ENCODE measurements around the gene GRHL3.

GRHL3 gene

GRCh38 chr1:24317956-24318614 lies 1.1 kb upstream of the GRHL3 start:
- Histone ChIP-seq H3K4me3 (ENCODE audit: low read length) (no peak overlapping the region), H3K36me3 (ENCODE audit: control insufficient read depth, insufficient read depth, low read length) (no peaks in the 10 kb centered on the region), H3K27me3 (ENCODE audit: control insufficient read depth, insufficient read depth, low read length) (peaks cover 14% of the 10 kb centered on the region; the same call in 1 of the 2 replicates), H3K4me1 (ENCODE audit: control insufficient read depth, insufficient read depth, low read length) (peaks cover 5% of the 10 kb centered on the region; the same call in 1 of the 2 replicates), H3K9me3 (ENCODE audit: control insufficient read depth, insufficient read depth, low read length) (no peaks in the 10 kb centered on the region), H3K27ac (ENCODE audit: low read length) (no peak overlapping the region)
- no CpG with 5 or more reads among the region's 2 CpGs for WGBS (ENCODE audit: insufficient coverage, insufficient read length)
- DNase-seq (ENCODE audit: low read depth, low spot score) = no peak

GRCh38 chr1:24318615-24319311 lies 394 bp upstream of the GRHL3 start:
- Histone ChIP-seq H3K4me3 (ENCODE audit: low read length) (no peak overlapping the region), H3K27ac (ENCODE audit: low read length) (no peak overlapping the region)

GRCh38 chr1:24319962-24320361 lies 805 bp downstream of the GRHL3 start:
- H3K4me3 ChIP-seq (ENCODE audit: low read length) = no peak overlapping the region
- no peak overlapping the region for H3K27ac ChIP-seq (ENCODE audit: low read length)
- no peak for DNase-seq (ENCODE audit: low read depth, low spot score)
- no peaks in the 10 kb centered on the region for H3K36me3 ChIP-seq (ENCODE audit: control insufficient read depth, insufficient read depth, low read length)
- peaks cover 15% of the 10 kb centered on the region; the same call in 1 of the 2 replicates for H3K27me3 ChIP-seq (ENCODE audit: control insufficient read depth, insufficient read depth, low read length)
- H3K9me3 ChIP-seq (ENCODE audit: control insufficient read depth, insufficient read depth, low read length) = no peaks in the 10 kb centered on the region
- WGBS (ENCODE audit: insufficient coverage, insufficient read length) = no CpG with 5 or more reads among the region's 1 CpG
- peaks cover 5% of the 10 kb centered on the region; the same call in 1 of the 2 replicates for H3K4me1 ChIP-seq (ENCODE audit: control insufficient read depth, insufficient read depth, low read length)

More at GRCh38 chr1:24318615-24319311, 394 bp upstream of the GRHL3 start:
- H3K4me1 ChIP-seq (ENCODE audit: control insufficient read depth, insufficient read depth, low read length) = peaks cover 5% of the 10 kb centered on the region; the same call in 1 of the 2 replicates
- no peak for DNase-seq (ENCODE audit: low read depth, low spot score)
- H3K9me3 ChIP-seq (ENCODE audit: control insufficient read depth, insufficient read depth, low read length) = no peaks in the 10 kb centered on the region
- no peaks in the 10 kb centered on the region for H3K36me3 ChIP-seq (ENCODE audit: control insufficient read depth, insufficient read depth, low read length)
- peaks cover 15% of the 10 kb centered on the region; the same call in 1 of the 2 replicates for H3K27me3 ChIP-seq (ENCODE audit: control insufficient read depth, insufficient read depth, low read length)
- WGBS (ENCODE audit: insufficient coverage, insufficient read length) = no CpG with 5 or more reads among the region's 5 CpGs

- Histone ChIP-seq H3K9me3 (ENCODE audit: control insufficient read depth, insufficient read depth, low read length) (no peaks in the 10 kb centered on the region), H3K27me3 (ENCODE audit: control insufficient read depth, insufficient read depth, low read length) (peaks cover 15% of the 10 kb centered on the region; the same call in 1 of the 2 replicates), H3K4me1 (ENCODE audit: control insufficient read depth, insufficient read depth, low read length) (peaks cover 5% of the 10 kb centered on the region; the same call in 1 of the 2 replicates), H3K27ac (ENCODE audit: low read length) (no peak overlapping the region), H3K4me3 (ENCODE audit: low read length) (no peak overlapping the region), H3K36me3 (ENCODE audit: control insufficient read depth, insufficient read depth, low read length) (no peaks in the 10 kb centered on the region)
- DNase-seq (ENCODE audit: low read depth, low spot score) = no peak
- no CpG with 5 or more reads among the region's 8 CpGs for WGBS (ENCODE audit: insufficient coverage, insufficient read length)
Observed at GRCh38 chr1:24321126-24321525, 2.0 kb downstream of the GRHL3 start.

- peak overlapping the region; percentile 55 for H3K4me3 ChIP-seq (ENCODE audit: low read length)
- DNase-seq (ENCODE audit: low read depth, low spot score) = no peak
- peaks cover 15% of the 10 kb centered on the region; the same call in 1 of the 2 replicates for H3K27me3 ChIP-seq (ENCODE audit: control insufficient read depth, insufficient read depth, low read length)
- H3K9me3 ChIP-seq (ENCODE audit: control insufficient read depth, insufficient read depth, low read length) = no peaks in the 10 kb centered on the region
- no peaks in the 10 kb centered on the region for H3K36me3 ChIP-seq (ENCODE audit: control insufficient read depth, insufficient read depth, low read length)
- no CpG with 5 or more reads among the region's 72 CpGs for WGBS (ENCODE audit: insufficient coverage, insufficient read length)
- no peak overlapping the region for H3K27ac ChIP-seq (ENCODE audit: low read length)
- H3K4me1 ChIP-seq (ENCODE audit: control insufficient read depth, insufficient read depth, low read length) = peaks cover 5% of the 10 kb centered on the region; the same call in 1 of the 2 replicates
Observed at GRCh38 chr1:24321697-24322469, 2.7 kb downstream of the GRHL3 start.

- no peaks in the 10 kb centered on the region for H3K36me3 ChIP-seq (ENCODE audit: control insufficient read depth, insufficient read depth, low read length)
- no peaks in the 10 kb centered on the region for H3K9me3 ChIP-seq (ENCODE audit: control insufficient read depth, insufficient read depth, low read length)
- WGBS (ENCODE audit: insufficient coverage, insufficient read length) = no CpG with 5 or more reads among the region's 33 CpGs
- H3K4me1 ChIP-seq (ENCODE audit: control insufficient read depth, insufficient read depth, low read length) = peaks cover 5% of the 10 kb centered on the region; the same call in 1 of the 2 replicates
- no peak for DNase-seq (ENCODE audit: low read depth, low spot score)
- no peak overlapping the region for H3K27ac ChIP-seq (ENCODE audit: low read length)
- H3K4me3 ChIP-seq (ENCODE audit: low read length) = peak overlapping the region; percentile 55; the same call in 1 of the 2 replicates
- H3K27me3 ChIP-seq (ENCODE audit: control insufficient read depth, insufficient read depth, low read length) = peaks cover 15% of the 10 kb centered on the region; the same call in 1 of the 2 replicates
Observed at GRCh38 chr1:24322470-24323177, 3.5 kb downstream of the GRHL3 start.

GRCh38 chr1:24323281-24323680 lies 4.1 kb downstream of the GRHL3 start:
- Histone ChIP-seq H3K4me1 (ENCODE audit: control insufficient read depth, insufficient read depth, low read length) (peaks cover 5% of the 10 kb centered on the region; the same call in 1 of the 2 replicates), H3K36me3 (ENCODE audit: control insufficient read depth, insufficient read depth, low read length) (no peaks in the 10 kb centered on the region), H3K27me3 (ENCODE audit: control insufficient read depth, insufficient read depth, low read length) (peaks cover 15% of the 10 kb centered on the region; the same call in 1 of the 2 replicates), H3K9me3 (ENCODE audit: control insufficient read depth, insufficient read depth, low read length) (no peaks in the 10 kb centered on the region), H3K4me3 (ENCODE audit: low read length) (no peak overlapping the region), H3K27ac (ENCODE audit: low read length) (no peak overlapping the region)
- DNase-seq (ENCODE audit: low read depth, low spot score) = no peak
- no CpG with 5 or more reads among the region's 2 CpGs for WGBS (ENCODE audit: insufficient coverage, insufficient read length)

- Histone ChIP-seq H3K27me3 (ENCODE audit: control insufficient read depth, insufficient read depth, low read length) (peaks cover 14% of the 10 kb centered on the region; the same call in 1 of the 2 replicates), H3K4me3 (ENCODE audit: low read length) (no peak overlapping the region), H3K4me1 (ENCODE audit: control insufficient read depth, insufficient read depth, low read length) (peaks cover 6% of the 10 kb centered on the region; the same call in 1 of the 2 replicates), H3K36me3 (ENCODE audit: control insufficient read depth, insufficient read depth, low read length) (no peaks in the 10 kb centered on the region), H3K27ac (ENCODE audit: low read length) (no peak overlapping the region), H3K9me3 (ENCODE audit: control insufficient read depth, insufficient read depth, low read length) (no peaks in the 10 kb centered on the region)
- WGBS (ENCODE audit: insufficient coverage, insufficient read length) = no CpG with 5 or more reads among the region's 6 CpGs
- DNase-seq (ENCODE audit: low read depth, low spot score) = no peak
Observed at GRCh38 chr1:24324903-24325302, 5.7 kb downstream of the GRHL3 start.

- no peak for DNase-seq (ENCODE audit: low read depth, low spot score)
- Histone ChIP-seq H3K27ac (ENCODE audit: low read length) (no peak overlapping the region), H3K9me3 (ENCODE audit: control insufficient read depth, insufficient read depth, low read length) (no peaks in the 10 kb centered on the region), H3K36me3 (ENCODE audit: control insufficient read depth, insufficient read depth, low read length) (no peaks in the 10 kb centered on the region), H3K4me3 (ENCODE audit: low read length) (no peak overlapping the region), H3K27me3 (ENCODE audit: control insufficient read depth, insufficient read depth, low read length) (peaks cover 7% of the 10 kb centered on the region; the same call in 1 of the 2 replicates), H3K4me1 (ENCODE audit: control insufficient read depth, insufficient read depth, low read length) (peaks cover 6% of the 10 kb centered on the region; the same call in 1 of the 2 replicates)
- WGBS (ENCODE audit: insufficient coverage, insufficient read length) = no CpG with 5 or more reads among the region's 7 CpGs
Observed at GRCh38 chr1:24325587-24326449, 6.7 kb downstream of the GRHL3 start.
